Measurements from ENCODE around the gene LY6G6F.

The LY6G6F gene, protein sequence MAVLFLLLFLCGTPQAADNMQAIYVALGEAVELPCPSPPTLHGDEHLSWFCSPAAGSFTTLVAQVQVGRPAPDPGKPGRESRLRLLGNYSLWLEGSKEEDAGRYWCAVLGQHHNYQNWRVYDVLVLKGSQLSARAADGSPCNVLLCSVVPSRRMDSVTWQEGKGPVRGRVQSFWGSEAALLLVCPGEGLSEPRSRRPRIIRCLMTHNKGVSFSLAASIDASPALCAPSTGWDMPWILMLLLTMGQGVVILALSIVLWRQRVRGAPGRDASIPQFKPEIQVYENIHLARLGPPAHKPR

GRCh38 chr6:31706599-31706998, at the start of gene LY6G6F:
Gene LY6G6F (plus strand): TSS chr6:31706866. CDS start chr6:31706907, 41 bp downstream.
- Histone ChIP-seq H3K4me3 (ENCODE audit: low read length) (no peak within 1 kb of the TSS), H3K9ac (ENCODE audit: low read length) (no peak within 1 kb of the TSS), H3F3A (ENCODE audit: insufficient read depth, low read length) (peaks cover 7% of the 10 kb centered on the region; the same call in 1 of the 2 replicates), H3K79me2 (ENCODE audit: low read length) (peaks cover 13% of the 10 kb centered on the region), H3K27me3 (replicated peaks; ENCODE audit: insufficient read depth, low read length) (no peaks in the 10 kb centered on the region; the same call in 1 of the 2 replicates), H3K4me1 (ENCODE audit: low read length) (0 out of 2 replicates have a peak, but pooled peaks cover 5% of the 10 kb centered on the region), H3K9me2 (replicated peaks; ENCODE audit: insufficient read depth, low read length) (no peaks in the 10 kb centered on the region), H3K9me3 (replicated peaks; ENCODE audit: insufficient read depth, low read length) (no peaks in the 10 kb centered on the region), H3K4me2 (ENCODE audit: low read depth, low read length) (no peak within 1 kb of the TSS), H3K36me3 (replicated peaks; ENCODE audit: insufficient read depth, low read length) (no peaks in the 10 kb centered on the region), H2AFZ (ENCODE audit: low read length) (no peak within 1 kb of the TSS), H4K20me1 (ENCODE audit: insufficient read depth, low read length) (no peaks in the 10 kb centered on the region), H3K27ac (ENCODE audit: low read length) (no peak within 1 kb of the TSS)
- DNase-seq = no peak
- TF ChIP-seq EZH2 (optimal IDR thresholded peaks at IDR 0.05; ENCODE audit: low read depth, low read length) (no peak), EZH2phosphoT487 (IDR thresholded peaks at IDR 0.05; ENCODE audit: low read length) (no peak)
- TF ChIP-seq, protein P1, sequence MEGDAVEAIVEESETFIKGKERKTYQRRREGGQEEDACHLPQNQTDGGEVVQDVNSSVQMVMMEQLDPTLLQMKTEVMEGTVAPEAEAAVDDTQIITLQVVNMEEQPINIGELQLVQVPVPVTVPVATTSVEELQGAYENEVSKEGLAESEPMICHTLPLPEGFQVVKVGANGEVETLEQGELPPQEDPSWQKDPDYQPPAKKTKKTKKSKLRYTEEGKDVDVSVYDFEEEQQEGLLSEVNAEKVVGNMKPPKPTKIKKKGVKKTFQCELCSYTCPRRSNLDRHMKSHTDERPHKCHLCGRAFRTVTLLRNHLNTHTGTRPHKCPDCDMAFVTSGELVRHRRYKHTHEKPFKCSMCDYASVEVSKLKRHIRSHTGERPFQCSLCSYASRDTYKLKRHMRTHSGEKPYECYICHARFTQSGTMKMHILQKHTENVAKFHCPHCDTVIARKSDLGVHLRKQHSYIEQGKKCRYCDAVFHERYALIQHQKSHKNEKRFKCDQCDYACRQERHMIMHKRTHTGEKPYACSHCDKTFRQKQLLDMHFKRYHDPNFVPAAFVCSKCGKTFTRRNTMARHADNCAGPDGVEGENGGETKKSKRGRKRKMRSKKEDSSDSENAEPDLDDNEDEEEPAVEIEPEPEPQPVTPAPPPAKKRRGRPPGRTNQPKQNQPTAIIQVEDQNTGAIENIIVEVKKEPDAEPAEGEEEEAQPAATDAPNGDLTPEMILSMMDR (IDR thresholded peaks at IDR 0.05; ENCODE audit: low read length) = no peak

GRCh38 chr6:31657406-31658157, 49.1 kb upstream of the LY6G6F start:
- H3K27me3 ChIP-seq (replicated peaks; ENCODE audit: insufficient read depth, low read length) = no peaks in the 10 kb centered on the region
- no peaks in the 10 kb centered on the region for H3K36me3 ChIP-seq (replicated peaks; ENCODE audit: insufficient read depth, low read length)
- H3K9ac ChIP-seq (ENCODE audit: low read length) = no peak overlapping the region
- no peak overlapping the region for H2AFZ ChIP-seq (ENCODE audit: low read length)
- H3K9me3 ChIP-seq (replicated peaks; ENCODE audit: insufficient read depth, low read length) = no peaks in the 10 kb centered on the region
- no peaks in the 10 kb centered on the region for H3K9me2 ChIP-seq (replicated peaks; ENCODE audit: insufficient read depth, low read length)
- no peak overlapping the region for H3K27ac ChIP-seq (ENCODE audit: low read length)
- no peaks in the 10 kb centered on the region for H4K20me1 ChIP-seq (ENCODE audit: insufficient read depth, low read length)
- DNase-seq = no peak
- no peak overlapping the region for H3K4me2 ChIP-seq (ENCODE audit: low read depth, low read length)
- H3F3A ChIP-seq (ENCODE audit: insufficient read depth, low read length) = peaks cover 23% of the 10 kb centered on the region
- TF ChIP-seq, protein P1 (IDR thresholded peaks at IDR 0.05; ENCODE audit: low read length) = no peak
- no peak for TF ChIP-seq EZH2phosphoT487 (IDR thresholded peaks at IDR 0.05; ENCODE audit: low read length)
- no peak for TF ChIP-seq EZH2 (optimal IDR thresholded peaks at IDR 0.05; ENCODE audit: low read depth, low read length)
- no peak overlapping the region for H3K4me3 ChIP-seq (ENCODE audit: low read length)
- peaks cover 27% of the 10 kb centered on the region for H3K4me1 ChIP-seq (ENCODE audit: low read length)
- peaks cover 39% of the 10 kb centered on the region for H3K79me2 ChIP-seq (ENCODE audit: low read length)

GRCh38 chr6:31658158-31658688, 48.4 kb upstream of the LY6G6F start:
- no peak overlapping the region for H3K4me2 ChIP-seq (ENCODE audit: low read depth, low read length)
- TF ChIP-seq EZH2 (optimal IDR thresholded peaks at IDR 0.05; ENCODE audit: low read depth, low read length) (no peak), EZH2phosphoT487 (IDR thresholded peaks at IDR 0.05; ENCODE audit: low read length) (no peak)
- TF ChIP-seq, protein P1 (IDR thresholded peaks at IDR 0.05; ENCODE audit: low read length) = no peak
- H4K20me1 ChIP-seq (ENCODE audit: insufficient read depth, low read length) = no peaks in the 10 kb centered on the region
- H3K79me2 ChIP-seq (ENCODE audit: low read length) = peaks cover 44% of the 10 kb centered on the region
- no peak overlapping the region for H3K4me3 ChIP-seq (ENCODE audit: low read length)
- H3K27me3 ChIP-seq (replicated peaks; ENCODE audit: insufficient read depth, low read length) = no peaks in the 10 kb centered on the region
- no peaks in the 10 kb centered on the region for H3K36me3 ChIP-seq (replicated peaks; ENCODE audit: insufficient read depth, low read length)
- peaks cover 30% of the 10 kb centered on the region for H3K4me1 ChIP-seq (ENCODE audit: low read length)
- H3K9me2 ChIP-seq (replicated peaks; ENCODE audit: insufficient read depth, low read length) = no peaks in the 10 kb centered on the region
- no peak overlapping the region for H2AFZ ChIP-seq (ENCODE audit: low read length)
- H3K9ac ChIP-seq (ENCODE audit: low read length) = no peak overlapping the region
- H3K27ac ChIP-seq (ENCODE audit: low read length) = no peak overlapping the region
- no peak for DNase-seq
- H3K9me3 ChIP-seq (replicated peaks; ENCODE audit: insufficient read depth, low read length) = no peaks in the 10 kb centered on the region
- peaks cover 18% of the 10 kb centered on the region for H3F3A ChIP-seq (ENCODE audit: insufficient read depth, low read length)

Measured in MM.1S (cell line).